ENCODE measurements around the gene SFT2D3. TPM values are rescaled to one million over a fixed set of nuclear protein-coding genes. Genes with fewer than 3 reads are reported as not detected.

SFT2D3 gene
- total RNA-seq, 1 donor from 2014 or later, result 12.5 TPM

GRCh38 chr2:127694986-127695385 lies 6.3 kb upstream of the SFT2D3 start:
- H3K27me3 Mint-ChIP-seq, result peaks cover 6% of the 10 kb centered on the region
- TF ChIP-seq CTCF (conservative IDR thresholded peaks at IDR 0.05), result no peak
- no peak overlapping the region for H3K4me3 Mint-ChIP-seq
- DNase-seq (ENCODE audit: extremely low spot score, unreplicated experiment), result no peak
- peaks cover 3% of the 10 kb centered on the region for H3K9me3 Mint-ChIP-seq
- H3K27ac Mint-ChIP-seq, result no peak overlapping the region
- H3K36me3 Mint-ChIP-seq, result peaks cover 7% of the 10 kb centered on the region
- H3K4me1 Mint-ChIP-seq (ENCODE audit: unreplicated experiment), result no peaks in the 10 kb centered on the region

GRCh38 chr2:127695491-127696472 lies 5.5 kb upstream of the SFT2D3 start:
- Mint-ChIP-seq H3K9me3 (no peaks in the 10 kb centered on the region), H3K27ac (no peak overlapping the region), H3K27me3 (peaks cover 6% of the 10 kb centered on the region), H3K4me3 (no peak overlapping the region), H3K36me3 (peaks cover 7% of the 10 kb centered on the region), H3K4me1 (ENCODE audit: unreplicated experiment) (peaks cover 7% of the 10 kb centered on the region)
- DNase-seq (ENCODE audit: extremely low spot score, unreplicated experiment), result no peak
- TF ChIP-seq CTCF (conservative IDR thresholded peaks at IDR 0.05), result peak; percentile 66

GRCh38 chr2:127697482-127698180 lies 3.7 kb upstream of the SFT2D3 start:
- H3K4me3 Mint-ChIP-seq, result no peak overlapping the region
- no peak for TF ChIP-seq CTCF (conservative IDR thresholded peaks at IDR 0.05)
- H3K9me3 Mint-ChIP-seq, result no peaks in the 10 kb centered on the region

GRCh38 chr2:127698553-127699355 lies 2.5 kb upstream of the SFT2D3 start:
- Mint-ChIP-seq H3K27me3 (no peaks in the 10 kb centered on the region), H3K4me3 (no peak overlapping the region), H3K4me1 (ENCODE audit: unreplicated experiment) (peaks cover 16% of the 10 kb centered on the region), H3K9me3 (no peaks in the 10 kb centered on the region), H3K27ac (peak overlapping the region; percentile 67), H3K36me3 (peaks cover 8% of the 10 kb centered on the region)
- TF ChIP-seq CTCF (conservative IDR thresholded peaks at IDR 0.05), result no peak
- DNase-seq (ENCODE audit: extremely low spot score, unreplicated experiment), result no peak

More at GRCh38 chr2:127697482-127698180, 3.7 kb upstream of the SFT2D3 start:
- H3K27ac Mint-ChIP-seq, result no peak overlapping the region
- peaks cover 13% of the 10 kb centered on the region for H3K4me1 Mint-ChIP-seq (ENCODE audit: unreplicated experiment)
- no peak for DNase-seq (ENCODE audit: extremely low spot score, unreplicated experiment)
- H3K27me3 Mint-ChIP-seq, result no peaks in the 10 kb centered on the region
- H3K36me3 Mint-ChIP-seq, result peaks cover 6% of the 10 kb centered on the region

GRCh38 chr2:127700527-127701192 lies 637 bp upstream of the SFT2D3 start:
- peak overlapping the region; percentile 99 for H3K27ac Mint-ChIP-seq
- no peak for DNase-seq (ENCODE audit: extremely low spot score, unreplicated experiment)

More at GRCh38 chr2:127700527-127701192, 637 bp upstream of the SFT2D3 start:
- H3K9me3 Mint-ChIP-seq, result no peaks in the 10 kb centered on the region
- H3K36me3 Mint-ChIP-seq, result peaks cover 17% of the 10 kb centered on the region
- H3K4me1 Mint-ChIP-seq (ENCODE audit: unreplicated experiment), result peaks cover 24% of the 10 kb centered on the region
- H3K4me3 Mint-ChIP-seq, result peak overlapping the region; percentile 96
- no peaks in the 10 kb centered on the region for H3K27me3 Mint-ChIP-seq
- TF ChIP-seq CTCF (conservative IDR thresholded peaks at IDR 0.05), result no peak

Measured in type B pancreatic cell (in vitro differentiated cells).